Fibroblast of mammary gland (primary cell): Measurements from ENCODE around the gene OR5M11.

Experiments
- DNase-seq: peaks from one replicate; pipeline ENCODE4 v3.0.0-alpha.2; 2010; ENCODE audit warnings: low read depth
- H3K4me3 ChIP-seq: 2 replicates; pipeline ENCODE4 v1.5.1; 2011; ENCODE audit warnings: low read depth, mild to moderate bottlenecking, low read length, moderate library complexity; ENCODE audit not compliant: control insufficient read depth
- TF ChIP-seq, protein P1 (sequence below): conservative IDR thresholded peaks from 2 replicates; pipeline ENCODE4 v1.5.1; 2011; ENCODE audit warnings: low read depth, low read length, inconsistent platforms; ENCODE audit not compliant: control insufficient read depth, insufficient read depth

Gene OR5M11

GRCh38 chr11:56531856-56532255 is 11.2 kb downstream of the OR5M11 start:
- TF ChIP-seq, protein P1, sequence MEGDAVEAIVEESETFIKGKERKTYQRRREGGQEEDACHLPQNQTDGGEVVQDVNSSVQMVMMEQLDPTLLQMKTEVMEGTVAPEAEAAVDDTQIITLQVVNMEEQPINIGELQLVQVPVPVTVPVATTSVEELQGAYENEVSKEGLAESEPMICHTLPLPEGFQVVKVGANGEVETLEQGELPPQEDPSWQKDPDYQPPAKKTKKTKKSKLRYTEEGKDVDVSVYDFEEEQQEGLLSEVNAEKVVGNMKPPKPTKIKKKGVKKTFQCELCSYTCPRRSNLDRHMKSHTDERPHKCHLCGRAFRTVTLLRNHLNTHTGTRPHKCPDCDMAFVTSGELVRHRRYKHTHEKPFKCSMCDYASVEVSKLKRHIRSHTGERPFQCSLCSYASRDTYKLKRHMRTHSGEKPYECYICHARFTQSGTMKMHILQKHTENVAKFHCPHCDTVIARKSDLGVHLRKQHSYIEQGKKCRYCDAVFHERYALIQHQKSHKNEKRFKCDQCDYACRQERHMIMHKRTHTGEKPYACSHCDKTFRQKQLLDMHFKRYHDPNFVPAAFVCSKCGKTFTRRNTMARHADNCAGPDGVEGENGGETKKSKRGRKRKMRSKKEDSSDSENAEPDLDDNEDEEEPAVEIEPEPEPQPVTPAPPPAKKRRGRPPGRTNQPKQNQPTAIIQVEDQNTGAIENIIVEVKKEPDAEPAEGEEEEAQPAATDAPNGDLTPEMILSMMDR: no peak
- no peak overlapping the region for H3K4me3 ChIP-seq
- DNase-seq: no peak

GRCh38 chr11:56522008-56522407 is 21.0 kb downstream of the OR5M11 start:
- no peak for DNase-seq
- no peak overlapping the region for H3K4me3 ChIP-seq
- TF ChIP-seq, protein P1: no peak

DNA sequence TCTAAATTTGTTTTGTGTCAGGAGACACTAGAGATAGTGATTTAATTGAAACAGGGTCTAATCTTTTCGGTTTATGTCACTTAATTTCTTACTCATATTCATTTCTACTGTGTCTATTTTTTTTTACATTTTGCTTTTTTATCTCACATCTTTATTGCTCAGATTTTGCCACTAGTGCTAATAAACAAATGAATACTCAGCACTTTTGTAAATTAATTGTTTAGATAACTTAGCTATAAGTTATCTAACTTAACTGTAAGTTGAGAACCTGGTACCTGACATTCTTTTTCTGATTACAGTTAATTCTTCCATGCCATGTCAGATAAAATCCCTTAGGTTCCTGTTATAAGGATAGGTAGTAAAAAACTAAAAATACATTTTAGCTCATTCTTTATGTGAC is 29.8 kb downstream of the OR5M11 start:
- no peak for DNase-seq
- H3K4me3 ChIP-seq: no peak overlapping the region
- TF ChIP-seq, protein P1: no peak

DNA sequence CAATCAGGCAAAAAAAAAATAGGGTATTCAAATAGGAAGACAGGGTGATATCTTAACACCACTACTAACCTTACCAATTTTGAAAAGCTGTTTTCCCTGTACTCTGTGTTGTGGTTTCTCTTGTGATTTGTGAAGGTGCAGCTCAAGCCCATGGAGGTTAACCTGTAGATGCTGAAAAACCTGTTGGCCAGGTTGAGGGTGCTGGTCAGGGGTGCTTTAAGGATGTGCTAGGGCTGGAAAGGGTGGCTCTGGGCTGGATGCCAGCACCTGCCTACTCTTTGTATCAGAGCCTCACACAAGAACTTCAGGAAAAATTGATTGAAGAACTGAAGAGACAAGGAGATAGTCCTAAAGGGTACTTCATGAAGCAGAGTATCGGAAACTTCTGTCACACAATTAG is 33.6 kb downstream of the OR5M11 start:
- no peak overlapping the region for H3K4me3 ChIP-seq
- DNase-seq: no peak
- TF ChIP-seq, protein P1: no peak

DNA sequence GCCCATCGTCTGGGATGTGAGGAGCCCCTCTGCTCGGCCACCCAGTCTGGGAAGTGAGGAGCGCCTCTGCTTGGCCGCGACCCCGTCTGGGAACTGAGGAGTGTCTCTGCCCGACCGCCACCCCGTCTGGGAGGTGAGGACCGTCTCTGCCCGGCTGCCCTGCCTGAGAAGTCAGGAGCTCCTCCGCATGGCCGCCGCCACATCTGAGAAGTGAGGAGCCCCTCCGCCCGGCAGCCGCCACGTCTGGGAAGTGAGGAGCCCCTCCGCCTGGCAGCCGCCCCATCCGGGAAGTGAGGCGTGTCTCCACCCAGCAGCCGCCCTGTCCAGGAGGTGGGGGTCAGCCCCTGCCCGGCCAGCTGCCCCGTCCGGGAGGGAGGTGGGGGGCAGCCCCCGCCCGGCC is 46.0 kb downstream of the OR5M11 start:
- DNase-seq: no peak
- no peak overlapping the region for H3K4me3 ChIP-seq

DNA sequence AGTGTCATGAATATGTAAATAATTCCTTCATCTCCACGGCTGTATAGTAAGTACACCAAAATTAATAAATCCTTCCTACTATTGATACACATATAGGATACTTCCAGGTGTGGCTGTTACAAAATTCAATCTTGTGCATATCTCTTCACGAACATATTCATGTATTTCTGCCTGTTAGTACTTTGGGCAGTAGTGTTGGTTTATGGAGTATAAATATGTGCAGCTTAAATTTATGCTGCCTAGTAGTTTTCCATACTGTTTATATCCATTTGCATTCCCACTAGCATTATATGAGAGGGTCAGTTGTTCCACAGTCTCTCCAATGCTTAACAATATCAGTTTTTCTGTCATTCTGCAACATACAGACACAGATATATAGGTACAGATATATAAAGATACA is 47.9 kb downstream of the OR5M11 start:
- TF ChIP-seq, protein P1: no peak
- no peak for DNase-seq
- no peak overlapping the region for H3K4me3 ChIP-seq

More for the DNA sequence above, 46.0 kb downstream of the OR5M11 start:
- TF ChIP-seq, protein P1: no peak
